ENCODE measurements around the gene SNX3.
"Not testable (repeated sequence)": the region's sequence is repeated elsewhere in the genome, so short reads cannot be mapped to it uniquely, and the experiment has no call there.

The SNX3 gene

DNA sequence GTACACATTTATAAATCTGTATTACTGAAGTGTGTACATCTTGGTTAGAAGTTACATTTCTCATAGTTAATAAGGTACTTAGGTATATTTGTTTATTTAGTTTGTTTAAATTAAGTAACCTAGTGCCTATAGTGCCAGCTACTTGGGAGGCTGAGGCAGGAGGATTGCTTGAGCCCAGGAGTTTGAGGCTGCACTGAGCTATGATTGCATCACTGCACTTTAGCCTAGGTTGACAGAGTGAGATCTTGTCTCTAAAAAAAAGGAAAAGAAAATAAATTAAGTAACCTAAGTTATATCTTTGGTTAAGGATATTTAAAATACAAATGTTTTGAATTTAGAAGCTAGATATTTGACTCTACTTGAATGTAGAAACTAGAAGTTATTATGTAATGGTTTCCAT lies 24.5 kb upstream of the SNX3 start:
- DNase-seq = no peak
- no peak overlapping the region for H3K4me3 Mint-ChIP-seq
- H3K27me3 Mint-ChIP-seq = peaks cover 4% of the 10 kb centered on the region
- no peaks in the 10 kb centered on the region for H3K36me3 Mint-ChIP-seq
- peaks cover 28% of the 10 kb centered on the region for H3K4me1 Mint-ChIP-seq
- no peak overlapping the region for H3K27ac Mint-ChIP-seq
- H3K9me3 Mint-ChIP-seq = no peaks in the 10 kb centered on the region
- CTCF ChIA-PET = no interaction called here

DNA sequence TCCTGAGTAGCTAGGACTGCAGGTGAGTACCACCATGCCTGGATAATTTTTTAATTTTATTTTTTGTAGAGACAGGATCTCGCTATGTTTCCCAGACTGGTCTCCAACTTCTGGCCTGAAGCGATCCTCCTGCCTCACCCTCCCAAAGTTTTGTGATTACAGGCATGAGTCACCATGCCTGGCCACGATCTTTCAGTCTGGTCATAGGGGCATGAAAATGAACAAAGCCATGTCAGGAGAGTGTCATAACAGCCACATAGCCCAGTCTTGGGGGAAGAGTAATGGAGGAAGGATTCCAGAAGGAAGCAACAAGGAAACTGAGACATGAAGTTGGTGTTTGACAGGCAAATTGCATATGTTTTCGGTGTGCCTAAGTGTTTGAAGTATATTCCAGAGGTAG lies 17.0 kb upstream of the SNX3 start:
- no peak overlapping the region for H3K4me3 Mint-ChIP-seq
- DNase-seq = no peak
- CTCF ChIA-PET = no interaction called here
- H3K27ac Mint-ChIP-seq = no peak overlapping the region
- peaks cover 33% of the 10 kb centered on the region for H3K27me3 Mint-ChIP-seq
- H3K4me1 Mint-ChIP-seq = no peaks in the 10 kb centered on the region
- no peaks in the 10 kb centered on the region for H3K9me3 Mint-ChIP-seq
- no peaks in the 10 kb centered on the region for H3K36me3 Mint-ChIP-seq

GRCh38 chr6:108277295-108277694 lies 16.5 kb upstream of the SNX3 start:
- Mint-ChIP-seq H3K4me3 (no peak overlapping the region), H3K27ac (no peak overlapping the region), H3K36me3 (no peaks in the 10 kb centered on the region), H3K4me1 (no peaks in the 10 kb centered on the region), H3K9me3 (no peaks in the 10 kb centered on the region), H3K27me3 (peaks cover 33% of the 10 kb centered on the region)
- DNase-seq = no peak
- CTCF ChIA-PET = no interaction called here

DNA sequence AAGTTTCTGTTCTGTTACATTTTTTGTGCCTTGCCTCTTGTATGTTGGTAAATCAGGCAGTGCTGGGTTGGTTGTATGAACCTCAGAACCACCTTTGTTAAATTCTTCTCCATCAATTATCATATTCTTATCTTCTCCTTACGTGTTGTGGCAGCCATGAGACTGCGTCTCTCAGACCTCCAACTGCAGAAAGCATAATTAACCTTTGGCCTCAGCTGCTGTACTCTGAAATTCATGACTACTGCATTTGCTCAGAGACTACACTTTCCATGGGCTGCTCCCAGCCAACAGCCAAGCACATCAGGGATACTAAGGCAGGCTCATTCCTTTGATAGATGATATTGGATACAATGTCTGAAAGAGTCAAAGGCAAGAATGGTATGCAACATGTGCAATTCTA lies 15.1 kb upstream of the SNX3 start:
- H3K4me1 Mint-ChIP-seq = no peaks in the 10 kb centered on the region
- H3K27ac Mint-ChIP-seq = no peak overlapping the region
- no peak overlapping the region for H3K4me3 Mint-ChIP-seq
- H3K9me3 Mint-ChIP-seq = no peaks in the 10 kb centered on the region
- CTCF ChIA-PET = no interaction called here
- no peak for DNase-seq
- no peaks in the 10 kb centered on the region for H3K36me3 Mint-ChIP-seq
- H3K27me3 Mint-ChIP-seq = peaks cover 33% of the 10 kb centered on the region

DNA sequence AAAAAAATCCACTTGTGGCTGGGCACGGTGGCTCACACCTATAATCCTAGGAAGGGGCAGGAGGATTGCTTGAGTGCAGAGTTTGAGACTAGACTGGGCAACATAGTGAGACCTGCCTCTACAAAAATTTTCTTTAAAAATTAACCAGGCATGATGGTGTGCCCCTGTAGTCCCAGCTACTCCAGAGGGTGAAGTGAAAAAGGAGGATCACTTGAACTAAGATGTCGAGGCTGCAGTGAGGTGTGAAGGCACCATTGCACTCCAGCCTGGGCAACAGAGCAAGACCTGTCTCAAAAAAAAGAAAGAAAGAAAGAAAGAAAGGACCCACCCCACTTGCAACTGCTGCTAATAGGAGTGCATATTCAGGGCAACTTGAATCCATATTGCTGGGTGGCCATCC lies 13.7 kb upstream of the SNX3 start:
- no peaks in the 10 kb centered on the region for H3K4me1 Mint-ChIP-seq
- no peak for DNase-seq
- H3K36me3 Mint-ChIP-seq = no peaks in the 10 kb centered on the region
- no peak overlapping the region for H3K4me3 Mint-ChIP-seq
- no peak overlapping the region for H3K27ac Mint-ChIP-seq
- CTCF ChIA-PET = no interaction called here
- H3K27me3 Mint-ChIP-seq = peaks cover 28% of the 10 kb centered on the region
- H3K9me3 Mint-ChIP-seq = no peaks in the 10 kb centered on the region

- H3K27me3 Mint-ChIP-seq = peaks cover 14% of the 10 kb centered on the region
- H3K4me3 Mint-ChIP-seq, CTCF ChIA-PET, DNase-seq, H3K36me3 Mint-ChIP-seq, H3K9me3 Mint-ChIP-seq, H3K27ac Mint-ChIP-seq, H3K4me1 Mint-ChIP-seq: not testable (repeated sequence)
Observed at GRCh38 chr6:108269955-108270354, 9.1 kb upstream of the SNX3 start.

- Mint-ChIP-seq H3K9me3 (no peaks in the 10 kb centered on the region), H3K4me1 (no peaks in the 10 kb centered on the region), H3K27me3 (peaks cover 5% of the 10 kb centered on the region), H3K36me3 (no peaks in the 10 kb centered on the region), H3K27ac (no peak overlapping the region), H3K4me3 (no peak overlapping the region)
- no peak for DNase-seq
- CTCF ChIA-PET = no interaction called here
Observed at GRCh38 chr6:108268845-108269244, 8.0 kb upstream of the SNX3 start.

- no peaks in the 10 kb centered on the region for H3K36me3 Mint-ChIP-seq
- peaks cover 3% of the 10 kb centered on the region for H3K27me3 Mint-ChIP-seq
- H3K9me3 Mint-ChIP-seq = no peaks in the 10 kb centered on the region
- CTCF ChIA-PET = no interaction called here
- H3K27ac Mint-ChIP-seq = no peak overlapping the region
- no peak overlapping the region for H3K4me3 Mint-ChIP-seq
- H3K4me1 Mint-ChIP-seq = peaks cover 21% of the 10 kb centered on the region
- DNase-seq = no peak
Observed at GRCh38 chr6:108263371-108263770, 2.5 kb upstream of the SNX3 start.

DNA sequence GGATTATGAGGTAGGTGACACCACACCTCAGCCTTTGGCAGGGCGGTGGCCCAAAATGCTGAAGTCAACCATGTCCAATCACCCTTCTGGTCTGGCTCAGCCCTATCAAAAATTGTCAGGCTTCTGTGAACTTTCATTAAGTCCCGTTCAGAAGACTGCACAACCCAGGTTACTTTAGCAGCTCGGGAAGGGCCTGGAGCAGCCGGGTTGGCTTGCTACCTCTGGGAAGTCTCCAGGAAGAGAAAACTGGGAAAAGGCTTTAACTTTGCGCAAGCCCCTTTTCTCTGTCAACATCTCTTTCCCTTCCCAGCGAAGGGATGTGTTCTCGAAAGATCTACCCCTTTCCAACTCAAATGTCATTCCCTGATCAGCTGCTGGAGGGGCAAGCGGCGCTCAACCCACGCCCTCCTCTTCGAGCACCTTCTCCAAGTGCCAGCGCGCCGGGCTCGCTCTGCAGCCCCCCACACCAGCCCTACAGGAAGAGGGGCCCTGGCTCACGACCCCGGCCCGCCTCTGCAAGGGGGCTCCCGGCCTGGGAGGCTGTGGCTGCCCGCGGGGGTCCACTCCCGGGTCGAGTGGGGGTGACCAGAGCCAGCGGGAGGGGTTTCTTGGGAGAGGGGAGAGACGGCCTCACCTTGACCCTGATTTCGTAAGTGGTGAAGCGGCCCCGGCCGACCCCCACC lies 573 bp downstream of the SNX3 start:
- H3K9me3 Mint-ChIP-seq = no peaks in the 10 kb centered on the region
- H3K36me3 Mint-ChIP-seq = peaks cover 5% of the 10 kb centered on the region
- H3K27me3 Mint-ChIP-seq = peaks cover 3% of the 10 kb centered on the region
- CTCF ChIA-PET = interaction anchor here (1.1 to 1.3 kb wide), 3 partner anchors 193 to 231 kb away, joined by 3 to 4 read pairs (median 4); no protein-coding TSS in a partner anchor
- peak overlapping the region; percentile 88 for H3K27ac Mint-ChIP-seq
- peak overlapping the region; percentile 72 for H3K4me3 Mint-ChIP-seq
- DNase-seq = peak; percentile 46
- peaks cover 30% of the 10 kb centered on the region for H3K4me1 Mint-ChIP-seq

GRCh38 chr6:108254433-108255410 lies 6.1 kb downstream of the SNX3 start:
- DNase-seq = no peak
- Mint-ChIP-seq H3K9me3 (no peaks in the 10 kb centered on the region), H3K4me1 (peaks cover 31% of the 10 kb centered on the region), H3K36me3 (peaks cover 19% of the 10 kb centered on the region), H3K4me3 (no peak overlapping the region), H3K27ac (no peak overlapping the region), H3K27me3 (no peaks in the 10 kb centered on the region)
- CTCF ChIA-PET = interaction anchor here (0.6 to 0.9 kb wide), 2 partner anchors 62 to 237 kb away, joined by 3 to 5 read pairs; no protein-coding TSS in a partner anchor

- Mint-ChIP-seq H3K27ac (no peak overlapping the region), H3K36me3 (peaks cover 19% of the 10 kb centered on the region), H3K4me1 (peaks cover 21% of the 10 kb centered on the region), H3K9me3 (no peaks in the 10 kb centered on the region), H3K27me3 (no peaks in the 10 kb centered on the region), H3K4me3 (no peak overlapping the region)
- no peak for DNase-seq
- CTCF ChIA-PET = no interaction called here
Observed at GRCh38 chr6:108253241-108253640, 7.6 kb downstream of the SNX3 start.

DNA sequence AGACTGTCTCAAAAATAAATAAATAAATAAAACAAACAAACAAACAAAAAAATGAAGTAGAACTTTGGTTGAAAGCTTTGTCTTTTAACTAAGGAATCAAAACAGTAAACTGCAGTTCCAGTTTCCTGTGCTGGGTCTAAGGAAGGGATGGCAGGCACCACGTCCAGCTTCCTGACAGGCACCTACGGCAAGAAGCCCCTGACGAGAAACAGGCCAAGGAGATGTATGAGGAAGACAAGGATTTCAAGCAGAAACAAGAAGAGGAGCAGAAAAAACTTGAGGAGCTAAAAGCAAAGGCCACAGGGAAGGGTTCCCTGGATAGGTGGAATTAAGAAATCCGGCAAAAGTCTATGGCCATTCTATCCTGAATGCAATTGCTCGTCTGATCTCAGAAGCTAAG lies 8.8 kb downstream of the SNX3 start:
- Mint-ChIP-seq H3K36me3 (peaks cover 26% of the 10 kb centered on the region), H3K27ac (no peak overlapping the region), H3K9me3 (no peaks in the 10 kb centered on the region), H3K4me3 (no peak overlapping the region), H3K4me1 (peaks cover 20% of the 10 kb centered on the region), H3K27me3 (no peaks in the 10 kb centered on the region)
- CTCF ChIA-PET = interaction anchor here (0.9 kb wide), 1 partner anchor 240 kb away, joined by 3 read pairs; no protein-coding TSS in a partner anchor
- no peak for DNase-seq

GRCh38 chr6:108251252-108251651 lies 9.6 kb downstream of the SNX3 start:
- Mint-ChIP-seq H3K4me1 (peaks cover 15% of the 10 kb centered on the region), H3K4me3 (no peak overlapping the region), H3K36me3 (peaks cover 23% of the 10 kb centered on the region), H3K9me3 (no peaks in the 10 kb centered on the region), H3K27ac (no peak overlapping the region), H3K27me3 (no peaks in the 10 kb centered on the region)
- CTCF ChIA-PET = interaction anchor here (0.9 kb wide), 1 partner anchor 241 kb away, joined by 3 read pairs; no protein-coding TSS in a partner anchor
- no peak for DNase-seq

DNA sequence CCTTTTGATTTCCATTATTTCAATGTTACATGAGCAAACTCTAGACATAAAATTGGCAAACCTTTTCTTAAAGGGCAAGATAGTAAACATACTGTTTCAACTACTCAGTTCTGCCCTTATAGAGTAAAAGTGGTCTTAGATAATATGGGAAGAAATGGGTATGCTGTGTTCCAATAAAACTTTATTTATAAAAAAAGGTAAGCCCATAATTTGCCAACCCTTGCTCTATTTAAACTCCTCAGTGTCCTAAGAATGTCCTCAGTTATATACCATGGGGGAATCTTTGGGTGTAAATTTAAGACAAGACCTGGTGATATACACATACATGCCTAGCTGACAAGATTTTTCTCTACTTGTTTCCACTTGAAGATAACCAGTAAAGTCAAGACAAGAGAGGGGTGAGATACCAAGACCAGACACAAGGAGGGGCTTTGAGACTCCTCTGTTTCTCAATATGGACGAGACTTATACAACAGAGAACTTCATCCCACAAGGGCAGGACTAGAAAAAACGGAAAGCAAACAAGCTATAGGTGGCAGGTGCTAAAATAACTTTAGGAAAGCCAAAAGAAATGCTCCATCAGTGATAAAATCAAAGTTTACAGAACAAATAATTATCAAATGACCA lies 10.5 kb downstream of the SNX3 start:
- H3K4me1 Mint-ChIP-seq = peaks cover 15% of the 10 kb centered on the region
- no peaks in the 10 kb centered on the region for H3K27me3 Mint-ChIP-seq
- no peak overlapping the region for H3K27ac Mint-ChIP-seq
- no peak overlapping the region for H3K4me3 Mint-ChIP-seq
- CTCF ChIA-PET = no interaction called here
- H3K36me3 Mint-ChIP-seq = peaks cover 30% of the 10 kb centered on the region
- DNase-seq = no peak
- peaks cover 6% of the 10 kb centered on the region for H3K9me3 Mint-ChIP-seq
